Inflammatory macrophage (primary cell): ENCODE data around the gene LCOR.

Source experiments
- DNase-seq, 2 donors: peaks; one replicate each; pipeline ENCODE4 v3.0.0-alpha.2; 2020 to 2022

The LCOR gene

GRCh38 chr10:97034958-97035769, 203.1 kb downstream of the LCOR start:
- DNase-seq, result no peak

GRCh38 chr10:97037365-97038361, 205.6 kb downstream of the LCOR start:
- peak; percentile 81 to 82 for DNase-seq

- DNase-seq, result no peak
Measured at GRCh38 chr10:97038688-97039087, 206.6 kb downstream of the LCOR start.

- DNase-seq, result no peak
Measured at GRCh38 chr10:97039538-97040247, 207.6 kb downstream of the LCOR start.

- no peak for DNase-seq
Measured at GRCh38 chr10:97040248-97040584, 208.1 kb downstream of the LCOR start.

- DNase-seq, result no peak
Measured at GRCh38 chr10:97040706-97041105, 208.6 kb downstream of the LCOR start.

- DNase-seq, result no peak
Measured at GRCh38 chr10:97042081-97042480, 210.0 kb downstream of the LCOR start.

- no peak for DNase-seq
Measured at GRCh38 chr10:97042716-97043562, 210.8 kb downstream of the LCOR start.

- DNase-seq, result no peak
Measured at GRCh38 chr10:97043563-97043855, 211.4 kb downstream of the LCOR start.
